GM21367 (cell line): Measurements from ENCODE around the gene SUPT20H.
A peak's percentile ranks its signal among the peaks of the same experiment; 100 is the strongest.

Experiments used
- ATAC-seq: cut with Tn5 transposase; IDR thresholded peaks from one replicate; pipeline ENCODE4 v1.9.1; 2021; ENCODE audit not compliant: unreplicated experiment

SUPT20H gene

GRCh38 chr13:37058910-37059847 lies at the start of gene SUPT20H:
Gene SUPT20H, minus strand, starts transcription at chr13:37059688. Its CDS starts 8,198 bp downstream, at chr13:37051490.
- ATAC-seq = peak; percentile 97

- ATAC-seq = no peak
Observed at GRCh38 chr13:37109051-37109678, 49.7 kb upstream of the SUPT20H start.

GRCh38 chr13:37107868-37108267 lies 48.4 kb upstream of the SUPT20H start:
- no peak for ATAC-seq

- ATAC-seq = no peak
Observed at GRCh38 chr13:37107456-37107855, 48.0 kb upstream of the SUPT20H start.

GRCh38 chr13:37106642-37107041 lies 47.2 kb upstream of the SUPT20H start:
- ATAC-seq = no peak

- ATAC-seq = no peak
Observed at GRCh38 chr13:37105251-37105714, 45.8 kb upstream of the SUPT20H start, which contains the start of gene CSNK1A1L. Gene CSNK1A1L, minus strand, starts transcription at chr13:37105664. Its CDS starts 408 bp downstream, at chr13:37105256.

GRCh38 chr13:37102896-37103295 lies 43.4 kb upstream of the SUPT20H start:
- ATAC-seq = no peak

GRCh38 chr13:37101201-37101600 lies 41.7 kb upstream of the SUPT20H start:
- ATAC-seq = no peak

- ATAC-seq = no peak
Observed at GRCh38 chr13:37100731-37101130, 41.2 kb upstream of the SUPT20H start.

GRCh38 chr13:37097076-37097475 lies 37.6 kb upstream of the SUPT20H start:
- ATAC-seq = no peak

GRCh38 chr13:37094840-37095239 lies 35.4 kb upstream of the SUPT20H start:
- ATAC-seq = no peak

GRCh38 chr13:37094099-37094498 lies 34.6 kb upstream of the SUPT20H start:
- ATAC-seq = no peak

GRCh38 chr13:37091835-37092234 lies 32.3 kb upstream of the SUPT20H start:
- ATAC-seq = no peak

GRCh38 chr13:37090912-37091311 lies 31.4 kb upstream of the SUPT20H start:
- no peak for ATAC-seq

GRCh38 chr13:37089495-37089894 lies 30.0 kb upstream of the SUPT20H start:
- ATAC-seq = no peak

- no peak for ATAC-seq
Observed at GRCh38 chr13:37087486-37087885, 28.0 kb upstream of the SUPT20H start.

GRCh38 chr13:37085606-37086005 lies 26.1 kb upstream of the SUPT20H start:
- no peak for ATAC-seq

- no peak for ATAC-seq
Observed at GRCh38 chr13:37076818-37077217, 17.3 kb upstream of the SUPT20H start.

- no peak for ATAC-seq
Observed at GRCh38 chr13:37075164-37075563, 15.7 kb upstream of the SUPT20H start.

GRCh38 chr13:37074703-37075102 lies 15.2 kb upstream of the SUPT20H start:
- ATAC-seq = no peak

- no peak for ATAC-seq
Observed at GRCh38 chr13:37072024-37072423, 12.5 kb upstream of the SUPT20H start.

GRCh38 chr13:37070956-37071355 lies 11.5 kb upstream of the SUPT20H start:
- no peak for ATAC-seq
